Tibial artery (tissue), 4 donors: ENCODE measurements around the gene C15orf62.

Experiments
- DNase-seq, 2 donors: peaks; one replicate each; pipeline ENCODE4 v3.0.0-alpha.2; 2019
- H3K27ac ChIP-seq, 2 donors: fragments of 200-600 bp; sonication (generic) in 1 of 2; 1 replicate in 1 of 2; 2 replicates in 1 of 2; pipeline ENCODE4 v1.5.1; 2018 to 2019; ENCODE audit warnings: mild to moderate bottlenecking in 1 of 2
- H3K27me3 ChIP-seq, 2 donors: fragments of 200-600 bp; sonication (generic) in 1 of 2; one replicate each; pipeline versions ENCODE4 v1.5.1 to v1.6.0; 2016 to 2019
- H3K36me3 ChIP-seq, 3 donors: fragments of 200-600 bp; sonication (generic) in 2 of 3; one replicate each; pipeline ENCODE4 v1.5.1; 2016 to 2019; ENCODE audit warnings: mild to moderate bottlenecking in 2 of 3
- H3K4me1 ChIP-seq, 4 donors: fragments of 200-600 bp; sonication (generic) in 2 of 4; 1 replicate in 3 of 4; 2 replicates in 1 of 4; pipeline ENCODE4 v1.5.1; 2016 to 2019
- H3K4me3 ChIP-seq, 2 donors: fragments of 200-600 bp; sonication (generic) in 1 of 2; 1 replicate in 1 of 2; 2 replicates in 1 of 2; pipeline ENCODE4 v1.5.1; 2018 to 2019; ENCODE audit warnings: mild to moderate bottlenecking in 2 of 2
- H3K9me3 ChIP-seq, 3 donors: fragments of 200-600 bp; sonication (generic) in 1 of 3; one replicate each; pipeline ENCODE4 v1.5.1; 2016 to 2019
- CTCF ChIP-seq, 2 experiments: fragments of 200-600 bp in 1 of 2; fragments of 450-650 bp in 1 of 2; IDR thresholded peaks; one replicate each; pipeline ENCODE4 v1.5.1; 2017 to 2019; ENCODE audit warnings: antibody characterized with exemption in 2 of 2, mild to moderate bottlenecking in 1 of 2, moderate library complexity in 1 of 2
- intact Hi-C: fragments of 100-400 bp; cut with DNase I; formaldehyde crosslinking; loops from one replicate; pipeline ENCODE4 v1.15.0; 2023; ENCODE audit warnings: low total_unique reads

The C15orf62 gene

GRCh38 chr15:40785814-40786213 is 16.0 kb downstream of the C15orf62 start:
- no peak for DNase-seq
- no peaks in the 10 kb centered on the region for H3K36me3 ChIP-seq
- H3K27me3 ChIP-seq: no peaks in the 10 kb centered on the region
- H3K27ac ChIP-seq: no peak overlapping the region
- H3K4me3 ChIP-seq: no peak overlapping the region
- TF ChIP-seq CTCF (IDR thresholded peaks at IDR 0.05): no peak
- peaks cover 0 to 34% (median 9%) of the 10 kb centered on the region in 4 donors for H3K4me1 ChIP-seq
- intact Hi-C loops: loop anchor here (10.0 kb wide), 1 partner anchor 1349 kb away; no protein-coding TSS in a partner anchor
- H3K9me3 ChIP-seq: no peaks in the 10 kb centered on the region

- intact Hi-C loops: loop anchor here (10.0 kb wide), 1 partner anchor 1347 kb away; no protein-coding TSS in a partner anchor
- H3K9me3 ChIP-seq: no peaks in the 10 kb centered on the region
- H3K36me3 ChIP-seq: peaks cover 0 to 13% (median 11%) of the 10 kb centered on the region in 3 donors
- peaks cover 0 to 34% (median 9%) of the 10 kb centered on the region in 4 donors for H3K4me1 ChIP-seq
- DNase-seq: no peak
- no peak for TF ChIP-seq CTCF (IDR thresholded peaks at IDR 0.05)
- no peak overlapping the region for H3K27ac ChIP-seq
- no peaks in the 10 kb centered on the region for H3K27me3 ChIP-seq
- no peak overlapping the region for H3K4me3 ChIP-seq
Measured at GRCh38 chr15:40787344-40787841, 17.6 kb downstream of the C15orf62 start.

- Histone ChIP-seq H3K27me3 (no peaks in the 10 kb centered on the region), H3K27ac (no peak overlapping the region), H3K36me3 (peaks cover 0 to 16% (median 11%) of the 10 kb centered on the region in 3 donors), H3K4me3 (no peak overlapping the region), H3K4me1 (peaks cover 0 to 34% (median 9%) of the 10 kb centered on the region in 4 donors), H3K9me3 (no peaks in the 10 kb centered on the region)
- no peak for TF ChIP-seq CTCF (IDR thresholded peaks at IDR 0.05)
- intact Hi-C loops: loop anchor here (10.0 kb wide), 1 partner anchor 1347 kb away; no protein-coding TSS in a partner anchor
- DNase-seq: no peak
Measured at GRCh38 chr15:40787991-40788390, 18.2 kb downstream of the C15orf62 start.

- Histone ChIP-seq H3K4me3 (no peak overlapping the region), H3K4me1 (peaks cover 0 to 34% (median 9%) of the 10 kb centered on the region in 4 donors), H3K36me3 (peaks cover 0 to 16% (median 11%) of the 10 kb centered on the region in 3 donors), H3K27ac (no peak overlapping the region), H3K9me3 (no peaks in the 10 kb centered on the region), H3K27me3 (no peaks in the 10 kb centered on the region)
- intact Hi-C loops: loop anchor here (10.0 kb wide), 1 partner anchor 1346 kb away; no protein-coding TSS in a partner anchor
- DNase-seq: no peak
- no peak for TF ChIP-seq CTCF (IDR thresholded peaks at IDR 0.05)
Measured at GRCh38 chr15:40789119-40789518, 19.3 kb downstream of the C15orf62 start.

- no peak for TF ChIP-seq CTCF (IDR thresholded peaks at IDR 0.05)
- H3K4me1 ChIP-seq: peaks cover 0 to 34% (median 9%) of the 10 kb centered on the region in 4 donors
- intact Hi-C loops: loop anchor here (10.0 kb wide), 1 partner anchor 1345 kb away; no protein-coding TSS in a partner anchor
- H3K36me3 ChIP-seq: peaks cover 0 to 16% (median 11%) of the 10 kb centered on the region in 3 donors
- H3K9me3 ChIP-seq: no peaks in the 10 kb centered on the region
- H3K4me3 ChIP-seq: no peak overlapping the region
- H3K27me3 ChIP-seq: no peaks in the 10 kb centered on the region
- H3K27ac ChIP-seq: no peak overlapping the region
- DNase-seq: no peak
Measured at GRCh38 chr15:40789999-40790398, 20.2 kb downstream of the C15orf62 start.
